ENCODE data around the gene PPARA.

GRCh38 chr22:46131151-46131587 is 19.2 kb upstream of the PPARA start:
- no peak for TF ChIP-seq POLR2A (IDR thresholded peaks at IDR 0.05)
- peak in 1 of 6 experiments; percentile 5 for TF ChIP-seq CTCF (IDR thresholded peaks at IDR 0.05)
